GM21381 (cell line): ENCODE measurements around the gene PACSIN1.

Experiments
- ATAC-seq: cut with Tn5 transposase; IDR thresholded peaks from one replicate; pipeline ENCODE4 v1.9.1; 2021; ENCODE audit warnings: mild to moderate bottlenecking, moderate library complexity; ENCODE audit not compliant: unreplicated experiment

Gene PACSIN1, protein sequence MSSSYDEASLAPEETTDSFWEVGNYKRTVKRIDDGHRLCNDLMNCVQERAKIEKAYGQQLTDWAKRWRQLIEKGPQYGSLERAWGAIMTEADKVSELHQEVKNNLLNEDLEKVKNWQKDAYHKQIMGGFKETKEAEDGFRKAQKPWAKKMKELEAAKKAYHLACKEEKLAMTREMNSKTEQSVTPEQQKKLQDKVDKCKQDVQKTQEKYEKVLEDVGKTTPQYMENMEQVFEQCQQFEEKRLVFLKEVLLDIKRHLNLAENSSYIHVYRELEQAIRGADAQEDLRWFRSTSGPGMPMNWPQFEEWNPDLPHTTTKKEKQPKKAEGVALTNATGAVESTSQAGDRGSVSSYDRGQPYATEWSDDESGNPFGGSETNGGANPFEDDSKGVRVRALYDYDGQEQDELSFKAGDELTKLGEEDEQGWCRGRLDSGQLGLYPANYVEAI

DNA sequence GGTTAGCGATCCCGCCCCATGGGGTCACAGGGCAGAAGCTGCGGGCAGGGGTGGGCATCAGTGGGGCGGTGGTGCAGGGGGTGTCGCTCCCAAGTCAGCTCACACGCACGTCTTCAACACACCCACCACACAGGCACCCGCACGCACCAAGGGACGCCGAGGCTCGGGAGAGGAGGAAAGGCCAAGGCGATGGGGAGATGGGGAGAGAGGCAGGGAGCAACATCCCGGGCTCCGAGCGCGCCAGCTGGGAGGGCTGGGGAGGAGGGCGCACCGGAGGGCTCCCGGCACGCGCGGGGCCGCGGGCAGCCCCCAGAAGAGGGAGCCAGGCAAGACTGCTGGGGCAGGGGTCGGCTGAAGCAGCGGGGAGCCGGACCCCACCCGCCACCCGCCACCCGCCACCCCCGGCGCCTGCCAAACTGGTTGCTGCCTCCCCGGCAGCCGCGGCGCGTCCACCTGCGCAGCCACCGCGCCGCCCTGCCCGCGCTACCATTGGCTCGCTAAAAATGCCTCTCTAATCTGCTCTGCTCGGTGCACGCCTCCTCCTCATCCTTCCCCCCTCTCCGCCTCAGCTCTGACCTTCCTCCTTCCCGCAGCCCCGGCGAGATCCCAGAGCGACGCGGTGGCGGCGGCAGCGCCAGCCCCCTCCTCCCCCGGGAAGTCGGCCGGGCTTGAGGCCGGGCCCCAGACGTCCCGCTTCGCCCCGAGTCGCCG lies at the start of gene PACSIN1:
Gene PACSIN1, plus strand, starts transcription at position 546 of the 711 bp plus-strand sequence. CDS start 60,230 bp downstream, outside the sequence.
- no peak for ATAC-seq

DNA sequence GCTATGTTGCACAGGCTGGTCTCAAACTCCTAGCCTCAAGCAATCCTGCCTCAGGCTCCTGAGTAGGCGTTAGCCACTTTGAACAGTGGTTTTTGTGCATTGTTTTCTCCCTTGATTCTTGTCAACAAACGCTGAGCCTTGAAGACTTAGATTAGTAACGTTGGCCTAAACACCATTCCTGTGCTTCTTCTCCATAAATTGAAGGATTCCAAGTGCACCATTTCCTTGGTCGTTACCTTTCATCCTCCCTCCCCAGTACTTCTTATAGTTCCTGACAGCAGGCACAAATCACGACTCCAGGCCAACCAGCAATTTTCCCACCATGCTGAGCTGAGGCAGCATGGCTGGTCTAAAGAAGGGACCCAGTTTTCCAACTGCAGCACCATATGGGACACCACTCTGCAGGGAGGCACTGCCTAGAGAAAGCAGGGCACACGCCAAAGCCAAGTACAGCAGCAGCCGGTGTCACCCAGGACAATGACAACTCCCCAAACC lies 49.0 kb upstream of the PACSIN1 start:
- no peak for ATAC-seq

DNA sequence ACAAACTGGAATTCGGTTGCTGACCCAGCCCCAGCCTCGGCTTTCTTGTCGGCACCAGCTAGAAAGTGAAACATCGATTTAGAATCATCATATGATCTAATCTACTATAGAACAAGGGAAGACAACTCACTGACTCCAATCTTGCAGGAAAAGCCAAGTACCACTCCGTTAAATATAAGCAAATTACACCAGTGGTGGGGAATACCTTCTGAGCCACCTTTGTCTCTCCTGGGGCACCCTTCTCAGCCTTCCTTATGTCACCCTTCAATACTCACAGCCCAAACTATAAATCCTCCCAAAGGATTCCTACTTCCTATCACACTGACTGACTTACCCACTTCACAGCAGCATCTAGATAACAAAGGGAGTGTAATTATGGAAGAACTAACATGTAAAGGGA lies 47.5 kb upstream of the PACSIN1 start:
- no peak for ATAC-seq

DNA sequence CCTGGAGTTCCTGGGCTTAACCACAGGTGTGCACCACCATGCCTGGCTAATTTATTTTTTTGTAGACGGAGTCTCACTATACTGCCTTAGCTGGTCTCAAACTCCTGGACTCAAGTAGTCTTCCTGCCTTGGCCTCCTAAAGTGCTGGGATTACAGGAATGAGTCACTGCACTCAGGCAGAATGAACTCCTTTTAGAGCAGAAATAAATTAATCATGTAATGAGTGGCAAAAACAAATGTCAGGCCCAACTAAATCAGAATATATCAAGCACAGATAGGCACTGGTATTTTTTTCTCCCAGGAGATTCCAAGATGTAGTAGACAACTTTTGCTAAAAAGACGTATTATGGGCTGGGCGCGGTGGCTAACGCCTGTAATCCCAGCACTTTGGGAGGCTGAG lies 42.6 kb upstream of the PACSIN1 start:
- no peak for ATAC-seq

DNA sequence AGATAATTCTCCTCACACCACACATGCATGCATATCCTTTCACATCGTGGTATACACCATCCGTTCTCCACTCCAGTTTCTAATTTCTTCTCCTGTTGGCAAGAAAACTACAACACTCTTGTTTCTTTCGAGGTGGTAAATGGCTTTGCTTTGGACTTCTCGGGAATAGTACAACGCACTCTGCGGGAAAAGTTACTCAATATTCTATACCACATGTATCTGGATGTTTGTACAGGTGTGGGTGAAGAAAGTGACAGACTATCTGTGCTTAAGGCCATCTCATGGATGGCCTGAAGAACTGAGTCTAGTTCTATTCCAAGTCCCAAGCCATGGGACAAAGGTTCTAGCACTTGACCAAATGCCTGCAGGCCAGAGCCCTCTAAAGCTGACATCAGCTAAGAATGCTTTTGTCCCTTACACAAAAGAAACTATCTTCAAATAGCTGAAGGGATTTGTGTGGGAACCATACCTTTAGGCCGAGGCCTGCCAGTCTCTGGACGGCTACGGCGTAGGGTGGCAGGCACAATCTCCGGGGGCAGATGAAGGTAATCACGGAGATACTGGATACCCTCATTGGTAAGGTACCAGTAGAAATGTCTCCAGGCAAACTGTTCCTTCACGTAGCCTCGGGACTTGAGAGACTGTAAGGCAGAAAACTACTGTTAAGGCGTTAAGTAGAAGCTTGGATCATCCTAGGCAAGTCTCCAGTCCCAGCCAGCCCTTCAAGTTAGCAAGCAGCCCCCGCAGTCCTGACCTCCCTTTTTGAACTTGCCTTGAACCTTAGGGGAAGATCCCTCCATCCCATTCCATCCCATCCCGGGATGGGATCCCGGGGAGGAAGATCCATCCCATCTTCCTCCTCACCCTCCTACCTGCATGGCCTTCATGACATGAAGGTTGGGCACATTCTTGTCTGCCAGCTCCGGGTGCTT lies 41.4 kb upstream of the PACSIN1 start:
- no peak for ATAC-seq

DNA sequence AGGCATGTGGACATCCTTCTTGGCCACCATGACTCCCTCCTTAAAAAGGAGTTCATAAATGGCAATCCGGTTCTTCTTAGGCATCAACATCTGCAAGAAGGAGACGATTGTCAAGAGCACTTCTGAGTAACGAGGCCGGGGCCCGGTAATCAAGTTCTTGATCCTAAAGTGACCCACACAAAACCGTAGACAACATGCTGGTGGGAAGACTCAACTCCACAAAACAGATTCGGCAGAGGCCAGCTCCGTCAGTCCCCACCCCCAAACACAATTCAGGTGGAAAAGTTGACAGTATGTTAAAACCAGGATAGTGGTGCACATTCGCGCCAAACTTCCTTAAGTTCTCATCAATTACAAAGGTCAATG lies 40.8 kb upstream of the PACSIN1 start:
- no peak for ATAC-seq

DNA sequence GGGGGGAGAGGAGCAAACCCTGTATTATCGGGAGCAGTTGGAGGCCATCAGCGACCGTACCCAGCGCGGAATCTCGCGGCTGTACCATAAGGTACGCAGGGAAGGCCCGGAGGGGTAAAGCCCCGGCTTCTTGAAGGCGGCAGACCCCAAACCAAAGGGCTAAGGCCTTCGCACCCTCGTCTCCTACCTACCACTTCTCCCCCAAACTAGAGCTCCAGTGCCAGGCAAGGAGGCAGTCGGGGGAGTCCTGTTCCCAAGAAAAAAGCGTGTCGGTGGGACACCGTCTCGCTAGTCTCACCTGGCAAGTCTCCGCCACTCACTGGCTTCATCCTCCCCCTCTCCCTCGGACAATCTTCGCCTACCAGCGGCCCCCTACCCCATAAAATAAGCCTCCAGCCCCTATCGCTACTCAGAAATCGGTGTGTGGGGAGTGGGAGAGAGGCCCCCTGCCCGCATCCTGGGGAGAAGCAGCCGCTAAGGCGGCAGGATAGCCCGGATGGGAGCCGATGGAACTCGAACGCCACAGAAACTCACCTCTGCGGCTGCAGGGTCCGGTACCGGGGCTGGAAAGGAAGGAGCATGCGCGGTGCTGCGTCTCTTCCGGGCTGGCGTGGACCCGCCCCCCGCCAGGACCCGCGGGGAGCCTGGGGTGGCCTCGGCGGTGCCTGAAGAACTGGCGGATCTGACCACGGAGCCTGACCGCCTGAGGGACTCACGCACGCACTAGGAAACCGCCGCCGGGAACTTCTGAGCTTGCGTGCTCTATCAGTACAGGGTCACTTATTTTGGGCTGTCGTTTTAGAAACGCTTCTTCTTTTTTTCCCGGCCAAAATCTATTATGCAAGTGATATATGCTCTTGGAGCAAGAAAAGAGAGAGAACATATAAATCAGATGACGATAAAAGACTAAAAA lies 40.1 kb upstream of the PACSIN1 start, which contains the start of gene RPS10:
Gene RPS10, minus strand, starts transcription at position 572 of the 913 bp plus-strand sequence. CDS start 848 bp downstream, outside the sequence.
- peak; percentile 87 for ATAC-seq

DNA sequence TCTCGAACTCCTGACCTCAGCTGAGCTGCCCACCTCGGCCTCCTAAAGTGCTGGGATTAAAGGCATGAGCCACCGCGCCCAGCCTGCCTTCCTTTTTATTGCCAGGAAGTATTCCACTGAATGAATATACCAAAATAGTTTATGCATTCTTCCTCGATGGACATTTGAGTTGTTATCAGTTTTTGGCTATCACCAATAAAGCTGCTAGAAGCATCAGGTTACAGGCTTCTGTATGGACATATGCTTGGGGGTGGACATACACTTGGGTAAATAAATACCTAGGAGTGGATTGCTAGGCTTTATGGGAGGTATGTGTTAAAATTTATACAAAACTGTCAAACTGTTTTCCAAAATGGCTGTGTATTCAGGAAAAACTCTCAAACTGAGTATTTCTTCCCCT lies 30.0 kb upstream of the PACSIN1 start:
- no peak for ATAC-seq

DNA sequence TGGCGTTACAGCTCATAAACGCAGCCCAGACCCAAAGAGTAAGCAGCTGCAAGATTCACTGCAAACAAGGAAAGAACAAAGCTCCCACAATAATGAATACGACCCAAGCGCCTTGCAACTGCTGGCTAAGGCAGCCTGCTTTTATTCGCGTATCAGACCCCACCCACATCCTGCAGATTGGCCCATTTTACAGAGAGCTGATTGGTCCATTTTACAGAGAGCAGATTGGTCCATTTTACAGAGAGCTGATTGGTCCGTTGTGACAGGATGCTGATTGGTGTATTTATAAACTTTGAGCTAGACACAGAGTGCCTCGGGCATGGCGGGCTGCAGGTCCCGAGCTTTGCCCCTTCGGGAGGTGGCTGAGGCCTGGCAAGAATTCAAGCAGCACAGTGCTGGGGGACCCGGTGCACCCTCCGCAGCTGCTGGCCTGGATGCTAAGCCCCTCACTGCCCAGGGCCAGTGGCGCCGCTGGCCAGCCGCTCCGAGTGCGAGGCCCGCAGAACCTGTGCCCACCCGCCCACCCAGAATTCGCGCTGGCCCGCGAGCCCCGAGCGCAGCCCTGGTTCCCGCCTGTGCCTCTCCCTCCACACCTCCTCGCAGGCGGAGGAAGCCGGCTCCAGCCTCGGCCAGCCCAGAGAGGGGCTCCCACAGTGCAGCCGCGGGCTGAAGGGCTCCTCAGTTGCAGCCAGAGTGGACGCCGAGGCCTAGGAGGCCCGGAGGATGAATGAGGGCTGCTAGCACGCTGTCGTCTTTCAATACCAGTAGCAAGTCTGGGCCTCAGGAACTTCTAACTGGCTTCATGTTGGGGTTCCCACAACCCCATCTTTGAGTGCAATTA lies 28.9 kb upstream of the PACSIN1 start:
- ATAC-seq = no peak

DNA sequence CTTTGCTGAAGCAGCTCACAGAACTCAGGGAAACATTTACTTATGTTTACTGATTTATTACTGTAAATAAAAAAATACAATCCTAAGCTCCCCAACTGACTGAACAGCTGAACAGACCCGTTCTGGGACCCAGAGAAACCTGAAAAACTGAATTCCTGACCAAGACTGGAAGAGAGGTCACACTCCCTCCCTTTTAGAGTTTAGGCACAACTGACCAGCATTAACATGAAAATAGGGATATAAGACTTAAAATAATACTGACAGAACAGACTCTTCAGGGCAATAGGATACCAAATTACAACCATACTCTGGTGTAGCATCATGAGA lies 28.3 kb upstream of the PACSIN1 start:
- no peak for ATAC-seq

DNA sequence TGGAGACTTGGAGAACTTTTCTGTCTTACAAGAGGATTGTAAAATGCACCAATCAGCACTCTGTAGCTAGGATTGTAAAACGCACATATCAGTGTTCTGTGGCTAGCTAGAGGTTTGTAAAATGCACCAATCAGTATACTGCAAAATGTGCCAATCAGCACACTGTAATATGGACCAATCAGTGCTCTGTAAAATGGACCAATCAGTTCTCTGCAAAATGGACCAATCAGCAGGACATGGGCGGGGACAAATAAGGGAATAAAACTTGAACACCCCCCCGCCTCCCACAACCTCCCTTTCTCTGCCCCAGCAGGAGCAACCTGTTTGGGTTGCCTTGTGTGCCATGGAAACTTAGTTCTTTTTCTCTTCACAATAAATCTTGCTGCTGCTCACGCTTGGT lies 27.2 kb upstream of the PACSIN1 start:
- no peak for ATAC-seq

DNA sequence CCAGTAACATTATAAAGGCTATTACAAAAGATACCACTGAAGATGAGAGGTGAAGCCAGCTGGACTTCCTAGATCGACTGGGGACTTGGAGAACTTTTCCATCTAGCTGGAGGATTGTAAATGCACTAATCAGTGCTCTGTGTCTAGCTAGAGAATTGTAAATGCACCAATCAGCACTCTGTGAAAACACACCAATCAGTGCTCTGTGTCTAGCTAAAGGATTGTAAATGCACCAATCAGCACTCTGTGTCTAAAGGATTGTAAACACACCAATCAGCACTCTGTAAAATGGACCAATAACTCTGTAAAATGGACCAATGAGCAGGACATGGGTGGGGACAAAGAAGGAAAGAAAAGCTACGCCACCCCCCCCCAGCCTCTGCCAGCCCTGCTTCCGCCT lies 26.4 kb upstream of the PACSIN1 start:
- ATAC-seq = no peak

DNA sequence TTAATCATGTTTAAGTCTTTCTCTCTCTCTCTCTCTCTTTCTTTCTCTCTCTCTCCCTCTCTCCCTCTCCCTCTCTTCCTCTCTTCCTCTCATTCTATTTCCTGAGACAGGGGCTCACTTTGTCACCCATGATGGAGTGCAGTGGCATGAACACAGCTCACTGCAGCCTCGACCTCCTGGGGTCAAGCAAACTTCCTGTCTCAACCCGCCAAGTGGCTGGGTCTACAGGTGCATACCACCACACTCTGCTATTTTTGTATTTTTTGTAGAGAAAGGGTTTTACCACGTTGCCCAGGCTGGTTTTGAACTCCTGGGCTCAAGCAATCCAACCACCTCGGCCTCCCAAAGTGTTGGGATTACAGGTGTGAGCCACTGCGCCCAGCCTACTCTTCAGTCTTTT lies 24.4 kb upstream of the PACSIN1 start:
- ATAC-seq = no peak

DNA sequence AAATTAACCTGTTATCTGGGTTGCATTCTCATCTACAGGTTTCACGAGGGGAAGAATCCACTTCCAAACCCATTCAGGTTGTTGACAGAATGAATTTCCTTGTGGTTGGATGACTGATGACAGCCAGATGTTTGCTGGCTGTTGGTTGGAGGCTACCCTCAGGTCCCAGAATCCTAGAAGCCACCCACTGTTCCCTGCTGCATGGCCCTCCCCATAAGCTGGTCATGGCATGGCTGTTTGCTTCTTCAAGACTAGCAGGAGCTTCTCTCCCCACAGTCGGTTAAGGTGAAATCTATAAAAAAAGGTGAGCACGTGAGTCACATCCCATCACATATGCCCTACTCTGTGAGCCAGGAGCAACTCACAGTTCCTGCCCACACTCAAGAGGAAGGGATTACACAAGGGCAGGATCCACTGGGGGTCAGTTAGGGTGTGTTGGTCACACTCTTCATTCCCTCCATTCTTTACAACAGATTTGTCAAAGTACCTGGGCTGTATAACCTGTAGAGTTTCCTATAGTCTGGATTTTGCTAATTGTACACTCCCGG lies 20.5 kb upstream of the PACSIN1 start:
- ATAC-seq = no peak

DNA sequence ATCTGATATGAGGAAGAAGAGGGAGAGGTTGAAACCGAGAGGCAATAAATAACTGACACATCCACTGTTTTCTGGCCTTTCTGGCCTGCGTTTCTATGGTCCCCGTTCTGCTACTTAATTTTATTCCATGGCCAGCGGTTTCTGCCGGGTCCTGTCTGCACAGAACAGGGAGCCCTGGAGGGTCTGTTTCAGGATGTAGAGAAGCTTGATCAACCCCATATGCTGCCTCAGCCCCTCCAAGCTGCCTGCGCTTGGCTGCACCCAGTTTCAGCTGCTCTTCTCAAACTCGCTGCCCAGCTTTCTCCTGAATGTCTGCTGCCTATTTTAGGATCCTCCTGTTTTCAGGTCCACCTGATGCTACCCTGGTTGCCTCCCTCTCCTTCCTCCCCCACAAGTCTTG lies 18.5 kb upstream of the PACSIN1 start:
- ATAC-seq = no peak

DNA sequence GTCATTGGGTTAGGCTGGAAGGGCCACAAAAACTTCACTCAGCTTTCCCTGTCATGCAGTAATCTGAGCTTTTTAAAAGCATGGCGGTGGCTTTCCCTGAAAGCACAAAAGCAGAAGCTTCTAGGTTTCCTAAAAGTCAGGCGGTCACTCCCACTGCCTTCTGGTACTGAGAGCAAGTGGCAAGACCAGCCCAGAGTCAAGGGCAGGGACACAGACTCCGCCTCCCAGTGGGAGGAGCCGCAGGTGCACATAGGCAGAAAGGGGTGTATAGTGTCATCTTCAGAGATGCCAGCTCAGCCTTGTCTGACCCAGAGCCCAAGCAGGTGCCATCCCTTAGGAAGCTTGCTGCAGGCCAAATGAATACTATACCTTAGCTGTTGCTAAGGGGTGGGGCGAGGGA lies 18.0 kb upstream of the PACSIN1 start:
- no peak for ATAC-seq

DNA sequence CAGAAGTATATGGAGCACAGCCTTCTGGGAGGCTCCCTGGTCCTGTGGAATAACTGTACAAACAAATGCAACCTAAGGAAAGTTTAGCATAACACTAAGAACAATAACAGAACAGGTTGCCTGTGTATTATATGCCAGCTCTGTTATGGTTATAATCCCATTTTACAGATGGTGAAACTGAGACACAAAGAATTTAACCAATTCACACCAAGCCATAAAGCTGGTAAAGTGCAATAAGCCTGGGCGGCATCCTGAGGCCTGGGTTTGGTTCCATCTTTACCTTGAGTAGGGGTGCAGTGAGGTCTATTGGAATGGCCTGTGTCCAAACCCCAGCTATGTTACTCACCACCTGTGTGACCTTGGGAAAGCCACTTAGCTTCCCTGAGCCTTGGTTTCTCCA lies 14.7 kb upstream of the PACSIN1 start:
- ATAC-seq = no peak

DNA sequence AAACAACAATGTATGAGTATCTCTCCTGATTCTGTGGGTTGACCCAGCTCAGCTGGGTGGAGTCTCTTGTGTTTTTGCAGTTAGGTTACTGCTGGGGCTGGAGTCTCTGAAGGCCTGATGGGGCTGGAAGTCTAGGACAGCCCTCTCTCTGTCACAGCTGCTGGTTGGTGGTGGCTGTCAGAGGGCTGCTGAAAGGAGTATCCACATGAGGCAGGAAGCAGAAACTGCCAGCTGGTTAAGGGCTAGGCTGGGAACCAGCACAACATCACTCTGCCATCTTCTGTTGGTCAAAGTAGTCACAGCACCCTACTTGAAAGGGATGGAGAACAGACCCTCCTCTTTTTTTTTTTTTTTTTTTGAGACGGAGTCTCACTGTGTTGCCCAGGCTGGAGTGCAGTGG lies 10.0 kb upstream of the PACSIN1 start:
- no peak for ATAC-seq

DNA sequence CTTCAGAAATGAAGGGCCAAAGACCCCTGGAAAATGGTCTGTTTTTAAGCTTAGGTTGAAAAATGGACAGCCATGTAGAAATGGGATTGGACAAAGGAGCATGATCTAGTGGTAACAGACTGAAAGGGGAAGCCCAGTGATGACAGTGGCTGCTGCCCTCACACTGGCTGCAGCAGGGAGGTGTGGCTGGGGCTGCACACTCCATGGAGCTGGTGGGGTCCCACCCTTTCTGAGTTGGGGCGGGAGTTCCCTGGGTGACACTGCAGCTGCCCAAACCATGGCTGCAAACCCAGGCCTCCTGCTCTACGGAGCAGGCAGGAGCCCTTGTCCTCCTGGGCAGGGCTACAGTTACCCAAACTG lies 8.5 kb upstream of the PACSIN1 start:
- ATAC-seq = no peak
